A673 (cell line): ENCODE data around the gene GOLM1.

Experiments
- CTCF ChIP-seq: fragments of 300-800, 200-600 bp; sonication (generic); conservative IDR thresholded peaks from 2 replicates; pipeline ENCODE4 v1.5.1; 2017; ENCODE audit warnings: low read depth, mild to moderate bottlenecking, antibody characterized with exemption, low read length, moderate library complexity, mixed read lengths
- EZH2 ChIP-seq: fragments of 200-600 bp; sonication (generic); IDR thresholded peaks from 2 replicates; pipeline ENCODE4 v1.6.1; 2017; ENCODE audit warnings: borderline replicate concordance, low read depth, mild to moderate bottlenecking, mixed read lengths, antibody characterized with exemption, low read length; ENCODE audit not compliant: poor library complexity, severe bottlenecking

DNA sequence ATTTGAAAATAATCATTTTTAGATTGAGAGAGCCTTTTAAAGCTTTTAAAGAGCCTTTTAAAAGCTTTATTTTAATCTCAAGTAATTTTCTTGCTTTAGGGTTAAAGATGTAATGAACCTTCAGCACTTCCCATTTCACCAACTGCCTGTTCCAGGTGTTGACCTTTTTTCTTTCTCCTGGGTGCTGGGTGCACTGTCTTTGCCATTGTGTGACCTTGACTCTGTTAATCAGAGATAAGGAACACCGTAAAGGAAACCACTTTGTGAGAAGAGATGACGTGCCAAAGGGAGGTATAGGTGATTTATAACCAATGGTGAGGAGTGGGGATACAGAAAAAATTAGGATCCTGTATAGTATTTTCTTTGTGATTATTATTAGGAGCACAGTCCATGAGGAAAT is 90.2 kb downstream of the GOLM1 start:
- no peak for TF ChIP-seq CTCF
- TF ChIP-seq EZH2, result no peak
